GM18951 (cell line): ENCODE measurements around the gene MEGF8.

Source experiments
- POLR2A ChIP-seq: IDR thresholded peaks from 4 replicates; pipeline ENCODE4 v1.6.1; 2011; ENCODE audit warnings: mild to moderate bottlenecking; ENCODE audit not compliant: insufficient read length, insufficient read depth; ENCODE audit errors: extremely low read depth
- in situ Hi-C: fragments of 300-500 bp; cut with MboI; formaldehyde crosslinking; loops from one replicate; pipeline ENCODE4 v1.12.0; 2022; ENCODE audit warnings: low sequenced_read_pairs, mixed read lengths, inconsistent platforms; ENCODE audit not compliant: unreplicated experiment

Gene MEGF8

DNA sequence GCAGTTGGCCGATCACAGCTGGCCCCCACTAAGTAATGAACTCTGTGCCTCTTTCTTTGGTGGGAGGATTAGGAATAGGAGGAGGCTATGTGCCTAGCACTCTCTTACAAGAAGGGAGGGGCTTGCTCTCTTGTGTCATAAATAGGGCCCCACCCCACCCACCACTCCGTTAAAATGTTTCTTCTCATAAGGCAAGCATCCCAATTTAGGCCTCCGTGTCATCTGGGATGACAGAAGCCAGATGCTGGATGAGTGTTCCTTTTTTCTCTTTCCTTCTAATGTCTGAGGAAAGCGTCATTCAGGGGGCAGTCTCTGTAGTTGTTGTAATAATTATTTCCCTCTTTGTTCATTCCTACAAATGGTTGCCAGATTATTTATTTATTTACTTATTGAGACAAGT lies 101.9 kb downstream of the MEGF8 start, which contains the start of gene LIPE:
Gene LIPE, minus strand, starts transcription at position 76 of the 400 bp plus-strand sequence. CDS start 239 bp downstream, outside the sequence.
- no peak for TF ChIP-seq POLR2A
- in situ Hi-C loops, result no loop called here
